WTC11 (cell line): ENCODE measurements around the gene ROR2. TPM values are rescaled to one million over a fixed set of nuclear protein-coding genes. Genes with fewer than 3 reads are reported as not detected.
"Not testable (repeated sequence)": the region's sequence is repeated elsewhere in the genome, so short reads cannot be mapped to it uniquely, and the experiment has no call there.

Experiments
- ATAC-seq: fragments of 200-7000 bp; cut with Tn5 transposase; 2 replicates; pipeline ENCODE4 v1.10.0; 2021; ENCODE audit warnings: mild to moderate bottlenecking, moderate library complexity
- CTCF ChIA-PET: fragments of 300-600 bp; sonication (Branson Sonifier 250); formaldehyde crosslinking; loops from one replicate; lab custom pipeline; 2021; ENCODE audit warnings: antibody characterized with exemption; lab: Charles Lee
- POLR2A ChIA-PET: fragments of 350-600 bp; sonication (Branson Sonifier 250); formaldehyde crosslinking; loops from one replicate; lab custom pipeline; 2021; ENCODE audit warnings: antibody characterized with exemption; lab: Charles Lee
- DNase-seq: peaks from one replicate; pipeline ENCODE4 v3.0.0; 2021; ENCODE audit warnings: low spot score
- H3K27ac Mint-ChIP-seq: 2 replicates; pipeline ENCODE4 v1.8.0; 2021; ENCODE audit warnings: mixed read lengths
- H3K27me3 Mint-ChIP-seq: 2 replicates; pipeline ENCODE4 v1.8.0; 2021; ENCODE audit warnings: low read depth, mild to moderate bottlenecking, moderate library complexity, mixed read lengths
- H3K36me3 Mint-ChIP-seq: 2 replicates; pipeline ENCODE4 v1.8.0; 2021; ENCODE audit warnings: mixed read lengths
- H3K4me1 Mint-ChIP-seq: 2 replicates; pipeline ENCODE4 v1.8.0; 2022; ENCODE audit warnings: mixed read lengths
- H3K4me3 Mint-ChIP-seq: 2 replicates; pipeline ENCODE4 v1.8.0; 2021; ENCODE audit warnings: mild to moderate bottlenecking, moderate library complexity, mixed read lengths
- H3K9me3 Mint-ChIP-seq: 2 replicates; pipeline ENCODE4 v1.8.0; 2021; ENCODE audit warnings: mixed read lengths
- AFF4 ChIP-seq: sonication (generic); formaldehyde crosslinking; IDR thresholded peaks from 2 replicates; pipeline ENCODE4 v1.8.1; 2023; ENCODE audit warnings: mild to moderate bottlenecking, missing genetic modification reagents, borderline replicate concordance
- ATF2 ChIP-seq: sonication (generic); formaldehyde crosslinking; IDR thresholded peaks from 2 replicates; pipeline ENCODE4 v1.8.1; 2022; ENCODE audit warnings: low read depth, missing genetic modification reagents, borderline replicate concordance
- E2F1 ChIP-seq: sonication (generic); formaldehyde crosslinking; IDR thresholded peaks from 2 replicates; pipeline ENCODE4 v1.8.0; 2022; ENCODE audit warnings: mild to moderate bottlenecking, missing genetic modification reagents
- ERG ChIP-seq: fragments of 250-450 bp; sonication (Bioruptor Pico); IDR thresholded peaks from 2 replicates; pipeline ENCODE4 v1.8.0; 2021; ENCODE audit warnings: mild to moderate bottlenecking
- FOXP1 ChIP-seq: sonication (generic); formaldehyde crosslinking; IDR thresholded peaks from 2 replicates; pipeline ENCODE4 v1.8.0; 2022; ENCODE audit warnings: missing genetic modification reagents, mild to moderate bottlenecking, moderate library complexity, borderline replicate concordance
- GABPB1 ChIP-seq: sonication (generic); formaldehyde crosslinking; IDR thresholded peaks from 2 replicates; pipeline ENCODE4 v1.8.1; 2023; ENCODE audit warnings: mild to moderate bottlenecking, missing genetic modification reagents
- GTF2I ChIP-seq: fragments of 250-450 bp; sonication (Bioruptor Pico); conservative IDR thresholded peaks from 2 replicates; pipeline ENCODE4 v1.4.0; 2021; ENCODE audit warnings: mild to moderate bottlenecking
- KAT7 ChIP-seq: sonication (generic); formaldehyde crosslinking; IDR thresholded peaks from 2 replicates; pipeline ENCODE4 v1.8.1; 2023; ENCODE audit warnings: missing genetic modification reagents, mild to moderate bottlenecking, borderline replicate concordance
- MLX ChIP-seq: sonication (generic); formaldehyde crosslinking; IDR thresholded peaks from 2 replicates; pipeline ENCODE4 v1.8.1; 2023; ENCODE audit warnings: mild to moderate bottlenecking, missing genetic modification reagents, moderate library complexity
- MXD4 ChIP-seq: fragments of 250-450 bp; sonication (Bioruptor Pico); IDR thresholded peaks from 2 replicates; pipeline ENCODE4 v1.8.0; 2021; ENCODE audit warnings: mild to moderate bottlenecking, moderate library complexity, borderline replicate concordance
- PRRX2 ChIP-seq: fragments of 250-450 bp; sonication (Bioruptor Pico); IDR thresholded peaks from 2 replicates; pipeline ENCODE4 v1.8.0; 2021; ENCODE audit warnings: mild to moderate bottlenecking
- STAT6 ChIP-seq: sonication (generic); formaldehyde crosslinking; conservative IDR thresholded peaks from 2 replicates; pipeline ENCODE4 v1.8.1; 2023; ENCODE audit warnings: mild to moderate bottlenecking, low read depth, missing genetic modification reagents, moderate library complexity
- ZMAT4 ChIP-seq: fragments of 250-450 bp; sonication (Bioruptor Pico); IDR thresholded peaks from 2 replicates; pipeline ENCODE4 v1.9.0; 2021; ENCODE audit warnings: mild to moderate bottlenecking
- ZNF121 ChIP-seq: sonication (generic); formaldehyde crosslinking; IDR thresholded peaks from 2 replicates; pipeline ENCODE4 v1.8.0; 2023; ENCODE audit warnings: missing genetic modification reagents
- ZNF219 ChIP-seq: sonication (generic); formaldehyde crosslinking; IDR thresholded peaks from 2 replicates; pipeline ENCODE4 v1.8.0; 2023; ENCODE audit warnings: missing genetic modification reagents, mild to moderate bottlenecking, borderline replicate concordance
- ZNF512 ChIP-seq: sonication (generic); formaldehyde crosslinking; IDR thresholded peaks from 2 replicates; pipeline ENCODE4 v1.8.1; 2022; ENCODE audit warnings: missing genetic modification reagents, borderline replicate concordance
- ZNF671 ChIP-seq: fragments of 250-450 bp; sonication (Bioruptor Pico); IDR thresholded peaks from 2 replicates; pipeline ENCODE4 v1.8.0; 2021; ENCODE audit warnings: mild to moderate bottlenecking
- total RNA-seq: library from RNA; stranded (reverse); gene quantifications from 3 replicates; pipeline ENCODE4 v1.2.3, GENCODE V29; 2021

Gene ROR2
- total RNA-seq, 1 experiment from 2014 or later: 19.8 TPM

- ChIA-PET POLR2A (no interaction called here), CTCF (no interaction called here)
- H3K4me1 Mint-ChIP-seq: peaks cover 22% of the 10 kb centered on the region
- ATAC-seq (no peak), DNase-seq (no peak)
- no peaks in the 10 kb centered on the region for H3K36me3 Mint-ChIP-seq
- H3K27me3 Mint-ChIP-seq: no peaks in the 10 kb centered on the region
- no peak overlapping the region for H3K4me3 Mint-ChIP-seq
- H3K9me3 Mint-ChIP-seq: no peaks in the 10 kb centered on the region
- TF ChIP-seq PRRX2 (CRISPR knock-in tag) (no peak), ERG (no peak), KAT7 (CRISPR knock-in tag) (no peak), ZMAT4 (CRISPR knock-in tag) (no peak), MLX (CRISPR knock-in tag) (no peak), ATF2 (no peak)
- H3K27ac Mint-ChIP-seq: no peak overlapping the region
Observed at GRCh38 chr9:91541734-91542133, 408.3 kb downstream of the ROR2 start.

- POLR2A ChIA-PET, CTCF ChIA-PET, ATAC-seq, H3K4me3 Mint-ChIP-seq, H3K9me3 Mint-ChIP-seq, H3K27ac Mint-ChIP-seq, DNase-seq, H3K27me3 Mint-ChIP-seq, H3K36me3 Mint-ChIP-seq: not testable (repeated sequence)
- H3K4me1 Mint-ChIP-seq: peaks cover 26% of the 10 kb centered on the region
Observed at GRCh38 chr9:91540506-91540905, 409.5 kb downstream of the ROR2 start.

GRCh38 chr9:91536211-91536691 is 413.8 kb downstream of the ROR2 start:
- no peaks in the 10 kb centered on the region for H3K36me3 Mint-ChIP-seq
- no peak overlapping the region for H3K27ac Mint-ChIP-seq
- no peak for DNase-seq
- POLR2A ChIA-PET: no interaction called here
- peaks cover 26% of the 10 kb centered on the region for H3K4me1 Mint-ChIP-seq
- no peak for TF ChIP-seq GTF2I
- TF ChIP-seq ZNF121 (CRISPR knock-in tag): no peak
- TF ChIP-seq AFF4 (CRISPR knock-in tag): no peak
- no peak for TF ChIP-seq ZNF219
- TF ChIP-seq GABPB1 (CRISPR knock-in tag): no peak
- no peak for TF ChIP-seq E2F1 (CRISPR knock-in tag)
- TF ChIP-seq STAT6: no peak
- TF ChIP-seq MXD4 (CRISPR knock-in tag): no peak
- TF ChIP-seq ZNF512 (CRISPR knock-in tag): no peak
- TF ChIP-seq ZNF671 (CRISPR knock-in tag): no peak
- TF ChIP-seq FOXP1: no peak
- TF ChIP-seq, all 79 proteins: peak for 0
- Mint-ChIP-seq H3K4me3 (no peak overlapping the region), H3K27me3 (no peaks in the 10 kb centered on the region), H3K9me3 (no peaks in the 10 kb centered on the region)
- ATAC-seq: peak; percentile 59
- CTCF ChIA-PET: no interaction called here
